HCT116 (cell line): ENCODE data around the gene HTRA3. TPM values are rescaled to one million over a fixed set of nuclear protein-coding genes. Genes with fewer than 3 reads are reported as not detected.
A peak's percentile ranks its signal among the peaks of the same experiment; 100 is the strongest.

Source experiments
- ATAC-seq: fragments of 200-7000 bp; cut with Tn5 transposase; 2 replicates; pipeline ENCODE4 v1.9.1; 2020; ENCODE audit warnings: mild to moderate bottlenecking, moderate library complexity
- BruUV-seq: library from RNA; stranded (reverse); fragments of 400-500 nt; replicated peaks from 2 replicates; lab custom pipeline; 2021; lab: Mats Ljungman, UMichigan
- CTCF ChIA-PET: fragments of 300-600 bp; sonication (Branson Sonifier 250); formaldehyde crosslinking; loops from one replicate; lab custom pipeline; 2021; ENCODE audit warnings: antibody characterized with exemption; lab: Charles Lee
- POLR2A ChIA-PET: fragments of 300-600, 350-600 bp; sonication (Branson Sonifier 250); formaldehyde crosslinking; loops from one replicate; lab custom pipeline; 2021; ENCODE audit warnings: antibody characterized with exemption; lab: Charles Lee
- RAD21 ChIA-PET, 2 experiments: fragments of 300-600 bp; sonication (Branson Sonifier 250); formaldehyde crosslinking; loops; one replicate each; lab custom pipeline; 2023; ENCODE audit warnings: low total read pairs in 2 of 2; ENCODE audit not compliant: uncharacterized antibody in 2 of 2, unreplicated experiment in 2 of 2, low non-redundant PET in 1 of 2; lab: Charles Lee
- DNase-seq: peaks from one replicate; pipeline ENCODE4 v3.0.0-alpha.2; 2010; ENCODE audit warnings: low read depth, low spot score
- H2AFZ ChIP-seq: fragments of 200-600 bp; shearing (Covaris generic), sonication (generic); 2 replicates; pipeline ENCODE4 v1.6.1; 2017; ENCODE audit warnings: low read depth, mixed run types, mixed read lengths, antibody characterized with exemption, low read length; ENCODE audit not compliant: poor library complexity, severe bottlenecking
- H3K27ac ChIP-seq: 2 replicates; pipeline ENCODE4 v1.5.1; 2012; ENCODE audit warnings: low read depth, low read length
- H3K27me3 ChIP-seq: fragments of 200-600 bp; sonication (generic); 2 replicates; pipeline ENCODE4 v1.6.1; 2016; ENCODE audit warnings: mixed run types, low read length, mixed read lengths; ENCODE audit not compliant: insufficient read depth
- H3K36me3 ChIP-seq, 2 experiments: fragments of 200-500 bp in 1 of 2; fragments of 200-600 bp in 1 of 2; sonication (Bioruptor generic) in 1 of 2; sonication (generic) in 1 of 2; 2 replicates each; pipeline versions ENCODE4 v1.5.1 to v1.6.1; 2014 to 2016; ENCODE audit warnings: low read length in 2 of 2, inconsistent platforms in 1 of 2, mixed read lengths in 1 of 2, mixed run types in 1 of 2; ENCODE audit not compliant: insufficient read depth in 2 of 2, control insufficient read depth in 1 of 2
- H3K4me1 ChIP-seq, 2 experiments: fragments of 200-600 bp in 1 of 2; sonication (generic) in 1 of 2; 2 replicates each; pipeline versions ENCODE4 v1.5.1 to v1.6.1; 2012 to 2017; ENCODE audit warnings: low read length in 2 of 2, inconsistent platforms in 1 of 2, mild to moderate bottlenecking in 1 of 2, mixed read lengths in 1 of 2, mixed run types in 1 of 2, moderate library complexity in 1 of 2; ENCODE audit not compliant: insufficient read depth in 2 of 2, control insufficient read depth in 1 of 2
- H3K4me2 ChIP-seq: fragments of 200-600 bp; sonication (generic); 2 replicates; pipeline ENCODE4 v1.6.1; 2017; ENCODE audit warnings: mixed run types, low read length, mixed read lengths
- H3K4me3 ChIP-seq, 2 experiments: fragments of 200-600 bp in 1 of 2; sonication (generic) in 1 of 2; replicated peaks in 1 of 2; 2 replicates each; pipeline ENCODE4 v1.5.1; 2011 to 2016; ENCODE audit warnings: low read length in 2 of 2, control low read depth in 1 of 2, low read depth in 1 of 2, mild to moderate bottlenecking in 1 of 2, mixed read lengths in 1 of 2, mixed run types in 1 of 2
- H3K79me2 ChIP-seq: fragments of 200-600 bp; sonication (generic); 2 replicates; pipeline ENCODE4 v1.6.1; 2017; ENCODE audit warnings: mild to moderate bottlenecking, mixed run types, low read length, moderate library complexity, mixed read lengths; ENCODE audit not compliant: insufficient read depth
- H3K9ac ChIP-seq: fragments of 200-600 bp; sonication (generic); 2 replicates; pipeline ENCODE4 v1.6.1; 2016; ENCODE audit warnings: low read length, mixed read lengths
- H3K9me2 ChIP-seq: fragments of 200-600 bp; sonication (generic), shearing (Covaris generic); 2 replicates; pipeline ENCODE4 v1.6.1; 2017; ENCODE audit warnings: mixed run types, mild to moderate bottlenecking, moderate library complexity; ENCODE audit not compliant: insufficient read depth
- H3K9me3 ChIP-seq, 2 experiments: fragments of 200-500 bp in 1 of 2; fragments of 200-600 bp in 1 of 2; sonication (Bioruptor generic) in 1 of 2; sonication (generic) in 1 of 2; 2 replicates each; pipeline ENCODE4 v1.6.1; 2014 to 2017; ENCODE audit warnings: low read length in 2 of 2, mixed read lengths in 2 of 2, inconsistent platforms in 1 of 2, low read depth in 1 of 2, mild to moderate bottlenecking in 1 of 2, mixed run types in 1 of 2, moderate library complexity in 1 of 2; ENCODE audit not compliant: control insufficient read depth in 1 of 2, insufficient read depth in 1 of 2
- H4K20me1 ChIP-seq: fragments of 200-600 bp; sonication (generic), shearing (Covaris generic); 2 replicates; pipeline ENCODE4 v1.6.1; 2017; ENCODE audit warnings: mixed run types, mild to moderate bottlenecking, moderate library complexity; ENCODE audit not compliant: insufficient read depth
- ATF3 ChIP-seq: IDR thresholded peaks from 2 replicates; pipeline ENCODE4 v1.6.1; 2012
- CBX3 ChIP-seq: IDR thresholded peaks from 2 replicates; pipeline ENCODE4 v1.6.1; 2012; ENCODE audit warnings: low read depth
- CEBPB ChIP-seq: IDR thresholded peaks from 2 replicates; pipeline ENCODE4 v1.6.1; 2012; ENCODE audit warnings: low read depth
- CTCF ChIP-seq, 3 experiments: fragments of 200-600 bp in 1 of 3; sonication (generic) in 1 of 3; IDR thresholded peaks in 2 of 3; conservative IDR thresholded peaks in 1 of 3; 2 replicates each; pipeline ENCODE4 v1.5.1; 2012 to 2017; ENCODE audit warnings: low read depth in 2 of 3, low read length in 2 of 3, antibody characterized with exemption in 1 of 3, borderline replicate concordance in 1 of 3, control low read depth in 1 of 3, mild to moderate bottlenecking in 1 of 3, mixed read lengths in 1 of 3, mixed run types in 1 of 3, moderate library complexity in 1 of 3; ENCODE audit not compliant: insufficient read depth in 1 of 3
- EGR1 ChIP-seq: IDR thresholded peaks from 2 replicates; pipeline ENCODE4 v1.6.1; 2012; ENCODE audit warnings: low read depth
- ELF1 ChIP-seq: IDR thresholded peaks from 2 replicates; pipeline ENCODE4 v1.6.1; 2012; ENCODE audit warnings: low read depth, borderline replicate concordance
- EZH2phosphoT487 ChIP-seq: fragments of 200-600 bp; IDR thresholded peaks from 2 replicates; pipeline ENCODE4 v1.6.1; 2018; ENCODE audit warnings: antibody characterized with exemption, borderline replicate concordance
- JUND ChIP-seq: IDR thresholded peaks from 2 replicates; pipeline ENCODE4 v1.6.1; 2012
- MAX ChIP-seq: IDR thresholded peaks from 2 replicates; pipeline ENCODE4 v1.6.1; 2012
- POLR2A ChIP-seq: IDR thresholded peaks from 2 replicates; pipeline ENCODE4 v1.7.0; 2011; ENCODE audit warnings: borderline replicate concordance; ENCODE audit not compliant: insufficient read depth, insufficient read length; ENCODE audit errors: extremely low read depth
- RAD21 ChIP-seq: IDR thresholded peaks from 2 replicates; pipeline ENCODE4 v1.6.1; 2012; ENCODE audit warnings: low read depth, mild to moderate bottlenecking
- SIN3A ChIP-seq: IDR thresholded peaks from 2 replicates; pipeline ENCODE4 v1.6.1; 2012; ENCODE audit warnings: low read depth
- SP1 ChIP-seq: IDR thresholded peaks from 2 replicates; pipeline ENCODE4 v1.6.1; 2012; ENCODE audit warnings: low read depth
- SRF ChIP-seq: IDR thresholded peaks from 2 replicates; pipeline ENCODE4 v1.6.1; 2012; ENCODE audit warnings: low read depth
- TCF7L2 ChIP-seq: IDR thresholded peaks from 2 replicates; pipeline ENCODE4 v1.7.0; 2011; ENCODE audit warnings: borderline replicate concordance, inconsistent platforms; ENCODE audit not compliant: insufficient read depth, insufficient read length; ENCODE audit errors: extremely low read depth
- ZBTB33 ChIP-seq: IDR thresholded peaks from 2 replicates; pipeline ENCODE4 v1.6.1; 2011; ENCODE audit warnings: mild to moderate bottlenecking, low read length, moderate library complexity; ENCODE audit not compliant: insufficient replicate concordance; ENCODE audit errors: extremely low read depth
- ZFX ChIP-seq: fragments of 450-650 bp; IDR thresholded peaks from 2 replicates; pipeline ENCODE4 v1.6.1; 2017
- ZNF274 ChIP-seq: fragments of 200-500 bp; sonication (Bioruptor generic); IDR thresholded peaks from 2 replicates; pipeline ENCODE4 v1.6.1; 2014; ENCODE audit warnings: mild to moderate bottlenecking, low read depth, low read length, inconsistent platforms
- intact Hi-C: fragments of 100-400 bp; cut with micrococcal nuclease; formaldehyde crosslinking; loops from 2 replicates; pipeline ENCODE4 v1.10.0; 2022
- total RNA-seq: library from RNA; stranded (reverse); gene quantifications from one replicate; pipeline ENCODE4 v1.2.1, GENCODE V29; 2021; ENCODE audit not compliant: unreplicated experiment
- TF ChIP-seq, protein P1 (sequence below): IDR thresholded peaks from 2 replicates; pipeline ENCODE4 v1.6.1; 2012; ENCODE audit warnings: low read depth

Gene HTRA3
- total RNA-seq, 1 experiment from 2014 or later: not detected

DNA sequence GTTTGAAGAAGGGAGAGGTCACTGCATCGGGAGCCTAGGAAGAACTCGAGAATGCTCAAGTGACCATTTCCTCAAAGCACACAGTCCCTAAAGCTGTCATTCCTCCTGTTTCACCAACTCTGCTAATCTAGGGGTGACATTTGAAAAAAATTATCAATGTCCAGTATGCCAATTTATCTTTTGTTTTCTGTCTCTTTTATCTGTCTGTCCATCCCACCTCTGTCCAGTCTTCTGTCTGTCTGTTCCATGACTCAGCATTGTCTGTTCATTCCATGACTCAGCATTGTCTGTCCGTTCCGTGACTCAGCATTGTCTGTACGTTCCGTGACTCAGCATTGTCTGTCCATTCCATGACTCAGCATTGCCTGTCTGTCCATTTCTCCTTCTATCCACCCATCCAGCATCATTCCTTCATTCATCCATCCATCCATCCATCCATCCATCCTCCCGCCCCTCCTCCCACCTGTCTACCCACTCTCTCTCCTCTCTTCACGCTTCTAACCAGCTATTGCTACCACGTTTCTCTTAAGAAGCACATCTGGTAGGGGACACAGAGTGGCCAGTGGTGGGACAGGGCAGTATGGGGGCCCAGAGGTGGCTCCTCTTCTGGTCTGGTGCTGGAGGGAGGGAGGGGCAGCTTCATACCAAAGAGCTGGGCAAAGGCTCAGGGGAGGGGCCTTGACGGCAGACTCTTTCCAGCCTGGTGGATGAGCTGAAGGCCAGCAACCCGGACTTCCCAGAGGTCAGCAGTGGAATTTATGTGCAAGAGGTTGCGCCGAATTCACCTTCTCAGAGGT lies 34.1 kb downstream of the HTRA3 start:
- H4K20me1 ChIP-seq: no peaks in the 10 kb centered on the region
- peak overlapping the region; percentile 26; the same call in 1 of the 2 replicates for H3K9ac ChIP-seq
- peaks cover 3 to 20% of the 10 kb centered on the region in 2 experiments; a peak in 3 of 4 replicates for H3K4me1 ChIP-seq
- ChIA-PET POLR2A (no interaction called here), RAD21 (no interaction called here), CTCF (interaction anchor here (0.6 kb wide), 1 partner anchor 10 kb away, joined by 4 read pairs; no protein-coding TSS in a partner anchor)
- BruUV-seq: no TSS peak
- H3K27me3 ChIP-seq: no peaks in the 10 kb centered on the region
- no peak overlapping the region for H3K4me3 ChIP-seq
- ATAC-seq (peak; percentile 73), DNase-seq (peak; percentile 62)
- H3K9me2 ChIP-seq: no peaks in the 10 kb centered on the region
- H2AFZ ChIP-seq: no peak overlapping the region
- no peaks in the 10 kb centered on the region for H3K36me3 ChIP-seq
- intact Hi-C loops: no loop called here
- H3K79me2 ChIP-seq: no peaks in the 10 kb centered on the region
- H3K9me3 ChIP-seq: no peaks in the 10 kb centered on the region
- no peak overlapping the region; the same call in 1 of the 2 replicates for H3K27ac ChIP-seq
- H3K4me2 ChIP-seq: peak overlapping the region; percentile 48
- peak; percentile 79; the same call in 1 of the 2 replicates for TF ChIP-seq JUND
- TF ChIP-seq SP1: peak; percentile 69
- no peak for TF ChIP-seq ELF1
- TF ChIP-seq EZH2phosphoT487: no peak
- TF ChIP-seq EGR1: no peak
- no peak for TF ChIP-seq CTCF (IDR thresholded peaks at IDR 0.05 in 2 of 3, conservative IDR thresholded peaks at IDR 0.05 in 1 of 3; ENCODE audit: borderline replicate concordance in 1 of 3, insufficient read depth in 1 of 3, low read depth in 2 of 3, low read length in 2 of 3)
- TF ChIP-seq CBX3: peak; percentile 95
- TF ChIP-seq SRF: no peak
- TF ChIP-seq ATF3: no peak
- TF ChIP-seq CEBPB: no peak; the same call in 1 of the 2 replicates
- no peak for TF ChIP-seq SIN3A
- TF ChIP-seq ZBTB33: no peak
- TF ChIP-seq ZNF274: no peak
- no peak for TF ChIP-seq TCF7L2
- no peak for TF ChIP-seq ZFX
- no peak; the same call in none of the 2 replicates for TF ChIP-seq MAX
- TF ChIP-seq, protein P1, sequence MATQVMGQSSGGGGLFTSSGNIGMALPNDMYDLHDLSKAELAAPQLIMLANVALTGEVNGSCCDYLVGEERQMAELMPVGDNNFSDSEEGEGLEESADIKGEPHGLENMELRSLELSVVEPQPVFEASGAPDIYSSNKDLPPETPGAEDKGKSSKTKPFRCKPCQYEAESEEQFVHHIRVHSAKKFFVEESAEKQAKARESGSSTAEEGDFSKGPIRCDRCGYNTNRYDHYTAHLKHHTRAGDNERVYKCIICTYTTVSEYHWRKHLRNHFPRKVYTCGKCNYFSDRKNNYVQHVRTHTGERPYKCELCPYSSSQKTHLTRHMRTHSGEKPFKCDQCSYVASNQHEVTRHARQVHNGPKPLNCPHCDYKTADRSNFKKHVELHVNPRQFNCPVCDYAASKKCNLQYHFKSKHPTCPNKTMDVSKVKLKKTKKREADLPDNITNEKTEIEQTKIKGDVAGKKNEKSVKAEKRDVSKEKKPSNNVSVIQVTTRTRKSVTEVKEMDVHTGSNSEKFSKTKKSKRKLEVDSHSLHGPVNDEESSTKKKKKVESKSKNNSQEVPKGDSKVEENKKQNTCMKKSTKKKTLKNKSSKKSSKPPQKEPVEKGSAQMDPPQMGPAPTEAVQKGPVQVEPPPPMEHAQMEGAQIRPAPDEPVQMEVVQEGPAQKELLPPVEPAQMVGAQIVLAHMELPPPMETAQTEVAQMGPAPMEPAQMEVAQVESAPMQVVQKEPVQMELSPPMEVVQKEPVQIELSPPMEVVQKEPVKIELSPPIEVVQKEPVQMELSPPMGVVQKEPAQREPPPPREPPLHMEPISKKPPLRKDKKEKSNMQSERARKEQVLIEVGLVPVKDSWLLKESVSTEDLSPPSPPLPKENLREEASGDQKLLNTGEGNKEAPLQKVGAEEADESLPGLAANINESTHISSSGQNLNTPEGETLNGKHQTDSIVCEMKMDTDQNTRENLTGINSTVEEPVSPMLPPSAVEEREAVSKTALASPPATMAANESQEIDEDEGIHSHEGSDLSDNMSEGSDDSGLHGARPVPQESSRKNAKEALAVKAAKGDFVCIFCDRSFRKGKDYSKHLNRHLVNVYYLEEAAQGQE: no peak
- no peak for TF ChIP-seq POLR2A
- TF ChIP-seq RAD21: no peak
